NCI-H2171 (cell line): Measurements from ENCODE around the gene FNBP1.

Source experiments
- DNase-seq: peaks from one replicate; lab custom pipeline; 2025; lab: John Stamatoyannopoulos, UW

Gene FNBP1

GRCh38 chr9:130045725-130046450 is 2.9 kb upstream of the FNBP1 start:
- DNase-seq = no peak

GRCh38 chr9:130043654-130044623 is 950 bp upstream of the FNBP1 start:
- no peak for DNase-seq

- DNase-seq = no peak
Observed at GRCh38 chr9:130042406-130042884, 544 bp downstream of the FNBP1 start.

DNA sequence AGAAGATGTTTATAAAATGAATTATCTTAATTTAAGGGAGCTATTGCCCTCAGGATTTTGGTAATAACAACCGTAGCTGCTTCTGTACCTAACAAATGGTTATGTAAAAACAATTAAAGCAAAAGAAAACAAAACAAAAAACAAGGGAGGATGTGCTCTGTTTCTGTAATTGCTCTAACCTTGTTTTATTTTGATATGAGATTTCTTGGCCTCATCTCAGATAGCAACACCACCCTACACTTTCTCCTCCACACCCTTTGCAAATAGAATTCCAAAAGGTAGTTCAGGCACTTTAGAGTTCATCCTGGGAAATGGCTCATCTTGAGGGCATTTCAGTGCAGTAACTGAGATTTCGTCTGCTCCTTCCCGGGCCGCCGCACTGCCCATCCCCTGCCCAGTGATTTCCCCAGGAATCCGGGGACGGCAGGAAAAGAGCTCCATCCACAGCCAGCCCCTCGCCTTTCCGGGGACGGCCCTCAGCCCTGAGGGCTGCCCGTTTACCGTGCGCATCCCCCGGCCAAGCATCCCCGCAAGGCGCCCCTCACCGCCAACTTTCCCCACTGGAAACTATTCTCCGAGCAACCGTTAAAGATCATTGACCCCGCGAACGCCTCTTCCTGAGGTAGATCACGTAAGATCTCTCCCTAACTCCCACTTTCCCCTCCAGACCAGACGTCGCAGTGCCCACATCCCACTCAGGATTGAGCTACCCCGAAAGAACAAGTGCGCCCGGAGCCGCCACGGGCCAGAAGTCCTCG is 1.2 kb downstream of the FNBP1 start:
- no peak for DNase-seq

DNA sequence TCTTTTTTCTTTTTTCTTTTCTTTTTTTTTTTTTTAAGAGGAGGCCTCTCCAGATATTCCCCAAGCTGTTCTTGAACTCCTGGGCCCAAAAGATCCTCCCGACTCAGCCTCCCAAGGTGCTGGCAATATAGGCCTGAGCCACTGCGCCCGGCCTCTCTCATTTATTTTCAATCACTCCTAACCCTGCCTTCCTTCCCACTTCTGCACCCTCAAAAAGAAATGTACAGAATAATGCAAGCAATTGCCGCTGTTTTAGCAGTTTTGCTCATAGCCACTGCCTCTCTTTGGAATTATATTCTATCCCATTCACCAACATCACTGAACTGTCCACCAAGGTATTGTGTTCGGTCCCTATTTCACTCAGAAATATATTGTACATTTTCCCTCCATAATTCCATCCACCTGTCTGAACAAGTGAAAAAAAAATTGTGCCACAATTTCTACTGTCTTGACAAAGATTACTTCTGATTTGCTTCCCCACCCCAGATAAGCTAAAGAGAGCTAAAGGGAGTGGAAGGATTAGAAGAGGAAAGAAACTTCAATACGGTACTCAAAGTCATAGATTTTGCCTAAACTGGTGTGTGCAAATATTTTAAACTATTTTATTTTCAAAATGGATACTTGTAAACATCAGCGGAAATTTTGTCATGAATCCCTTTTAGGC is 1.9 kb downstream of the FNBP1 start:
- no peak for DNase-seq

DNA sequence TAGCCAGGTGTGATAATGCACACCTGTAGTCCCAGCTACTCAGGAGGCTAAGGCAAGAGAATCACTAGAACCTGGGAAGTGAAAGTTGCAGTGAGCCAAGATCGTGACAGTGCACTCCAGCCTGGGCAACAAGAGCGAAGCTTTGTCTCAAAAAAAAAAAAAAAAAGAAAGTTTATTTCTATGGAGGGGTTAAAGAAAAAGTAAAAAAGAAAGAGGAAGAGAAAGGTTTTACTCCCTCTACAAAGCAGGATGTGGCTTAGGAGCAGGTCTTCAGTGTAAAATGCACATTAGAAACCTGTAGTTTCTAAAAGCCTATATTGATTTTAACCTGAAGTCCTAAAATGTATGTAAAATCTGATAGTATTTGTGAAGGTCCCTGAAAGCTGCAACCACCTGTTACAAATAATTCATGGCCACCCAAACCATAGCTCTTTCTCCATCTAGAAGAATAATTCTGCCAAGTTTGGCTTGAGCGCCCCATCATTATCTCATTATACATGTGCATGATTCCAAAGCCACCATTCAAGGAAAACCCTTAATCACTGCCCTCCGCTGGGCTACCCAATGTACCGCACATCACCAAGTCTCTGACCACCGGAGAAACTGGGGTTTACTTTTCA is 3.4 kb downstream of the FNBP1 start:
- DNase-seq = no peak

DNA sequence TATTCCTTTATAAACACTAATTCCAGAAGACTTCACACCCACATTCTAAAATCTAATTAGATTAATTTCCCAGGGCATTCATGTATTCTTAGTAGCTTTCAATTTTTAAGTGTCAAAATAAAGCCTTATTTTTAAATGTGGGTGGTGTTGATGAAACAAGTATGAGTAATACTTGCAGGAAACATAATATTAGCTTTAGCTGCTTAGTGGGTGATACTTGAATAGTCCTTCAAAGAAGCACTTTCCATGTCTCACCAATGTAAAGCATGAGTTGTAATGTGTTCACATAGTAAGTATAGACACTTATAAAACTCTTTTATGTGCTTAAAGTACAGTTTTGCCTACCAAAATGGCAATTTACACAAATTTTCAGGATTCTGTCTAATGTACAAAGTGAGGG is 6.9 kb downstream of the FNBP1 start:
- DNase-seq = no peak

DNA sequence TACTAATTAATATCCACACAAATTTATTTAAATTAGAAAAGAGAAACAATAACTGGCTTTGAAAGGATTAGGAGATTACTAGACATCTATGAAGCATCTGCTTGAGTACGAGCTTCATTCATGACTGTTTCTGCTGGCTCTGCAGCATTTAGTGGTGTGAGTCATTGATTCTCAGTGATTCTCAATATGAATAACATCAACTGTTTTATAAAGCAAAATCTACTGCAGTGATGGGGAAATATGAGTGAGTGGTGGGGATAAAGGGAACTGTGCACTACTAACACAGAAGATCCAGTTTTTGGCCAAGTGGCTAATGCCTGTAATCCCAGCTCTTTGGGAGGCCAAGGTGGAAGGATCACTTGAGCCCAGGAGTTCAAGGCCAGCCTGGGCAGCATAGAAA is 8.4 kb downstream of the FNBP1 start:
- DNase-seq = no peak

DNA sequence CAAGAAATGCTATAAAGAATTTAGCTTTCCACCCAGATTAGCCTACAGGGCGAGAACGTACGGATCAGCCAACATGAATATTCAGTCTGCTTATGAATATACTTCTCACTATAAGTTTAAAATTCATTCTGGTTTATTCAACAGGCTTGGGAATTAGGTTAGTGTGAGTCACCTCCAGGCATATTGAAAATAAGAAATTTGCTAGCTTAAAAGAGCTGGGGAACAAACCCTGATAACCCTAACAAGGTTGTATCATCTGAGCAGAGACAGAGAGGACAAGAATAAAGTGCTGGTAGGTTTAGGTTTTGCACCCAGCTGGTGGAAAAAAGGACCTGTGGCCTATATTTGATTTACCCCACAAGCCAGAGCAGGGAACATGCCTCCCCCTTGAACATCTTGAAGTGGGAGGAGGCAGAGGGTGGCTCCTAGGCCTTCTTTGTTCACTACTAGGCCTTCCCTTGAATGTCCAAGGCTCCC is 12.3 kb downstream of the FNBP1 start:
- DNase-seq = no peak

DNA sequence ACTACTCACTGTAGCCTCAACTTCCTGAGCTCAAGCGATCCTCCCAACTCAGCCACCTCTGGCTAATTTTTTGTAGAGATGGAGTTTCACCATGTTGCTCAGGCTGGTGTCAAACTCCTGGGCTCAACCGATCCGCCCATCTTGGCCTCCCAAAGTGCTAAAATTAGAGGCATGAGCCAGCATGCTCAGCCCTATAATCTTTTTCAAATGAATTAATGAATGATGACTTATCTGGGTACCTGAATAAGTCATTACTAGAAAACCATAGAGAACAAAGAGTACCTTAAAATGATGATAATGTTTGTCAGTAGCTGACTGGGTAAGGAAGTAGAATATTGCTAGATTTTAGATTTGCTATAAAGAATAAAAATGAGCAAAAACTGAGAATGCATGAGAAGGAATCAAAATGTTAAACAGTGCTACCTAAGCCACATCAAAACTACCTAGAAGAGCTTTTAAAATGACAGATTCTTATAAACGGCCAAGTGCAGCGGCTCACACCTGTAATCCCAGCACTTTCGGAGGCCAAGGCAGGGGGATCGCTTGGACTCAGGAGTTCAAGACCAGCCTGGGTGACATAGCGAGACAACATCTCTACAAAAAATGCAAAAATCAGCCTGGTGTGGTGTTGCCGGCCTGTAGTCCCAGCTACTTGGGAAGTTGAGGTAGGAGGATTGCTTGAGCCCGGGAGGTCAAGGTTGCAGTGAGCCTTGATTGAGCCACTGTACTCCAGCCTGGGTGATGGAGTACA is 13.6 kb downstream of the FNBP1 start:
- no peak for DNase-seq

DNA sequence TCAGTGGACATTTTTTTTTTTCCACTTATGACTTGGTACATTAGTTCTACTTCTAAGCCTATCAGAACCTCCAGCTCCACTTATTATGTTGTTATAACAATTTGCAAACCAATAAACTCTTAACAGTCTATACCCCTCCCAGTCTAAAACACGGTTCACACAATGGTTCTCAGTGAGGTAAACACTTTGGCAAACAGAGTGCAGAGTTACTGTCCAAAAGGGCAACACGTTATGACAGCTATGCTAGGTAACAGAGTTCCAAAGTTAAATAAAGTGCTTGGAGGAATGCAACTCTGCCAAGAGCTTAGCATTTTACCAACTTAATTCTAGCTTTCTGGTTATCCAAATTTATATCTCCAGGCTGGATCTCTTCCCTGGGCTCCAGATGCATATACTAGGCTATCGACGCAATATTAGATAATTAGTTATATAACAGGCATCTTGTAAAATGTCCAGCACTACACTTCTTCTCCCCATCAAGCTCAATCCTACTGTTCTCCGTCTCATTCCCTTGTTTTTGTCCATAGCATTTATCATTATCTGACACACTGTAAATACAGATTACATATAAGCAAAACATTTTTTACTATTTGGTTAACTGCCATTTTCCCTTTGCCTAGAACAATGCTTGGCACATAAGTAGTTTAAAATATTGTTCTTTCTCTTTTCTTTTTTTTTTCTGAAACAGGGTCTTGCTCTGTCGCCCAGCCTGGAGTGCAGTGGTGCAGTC is 14.3 kb downstream of the FNBP1 start:
- no peak for DNase-seq

GRCh38 chr9:130027533-130028365 is 15.2 kb downstream of the FNBP1 start:
- no peak for DNase-seq

DNA sequence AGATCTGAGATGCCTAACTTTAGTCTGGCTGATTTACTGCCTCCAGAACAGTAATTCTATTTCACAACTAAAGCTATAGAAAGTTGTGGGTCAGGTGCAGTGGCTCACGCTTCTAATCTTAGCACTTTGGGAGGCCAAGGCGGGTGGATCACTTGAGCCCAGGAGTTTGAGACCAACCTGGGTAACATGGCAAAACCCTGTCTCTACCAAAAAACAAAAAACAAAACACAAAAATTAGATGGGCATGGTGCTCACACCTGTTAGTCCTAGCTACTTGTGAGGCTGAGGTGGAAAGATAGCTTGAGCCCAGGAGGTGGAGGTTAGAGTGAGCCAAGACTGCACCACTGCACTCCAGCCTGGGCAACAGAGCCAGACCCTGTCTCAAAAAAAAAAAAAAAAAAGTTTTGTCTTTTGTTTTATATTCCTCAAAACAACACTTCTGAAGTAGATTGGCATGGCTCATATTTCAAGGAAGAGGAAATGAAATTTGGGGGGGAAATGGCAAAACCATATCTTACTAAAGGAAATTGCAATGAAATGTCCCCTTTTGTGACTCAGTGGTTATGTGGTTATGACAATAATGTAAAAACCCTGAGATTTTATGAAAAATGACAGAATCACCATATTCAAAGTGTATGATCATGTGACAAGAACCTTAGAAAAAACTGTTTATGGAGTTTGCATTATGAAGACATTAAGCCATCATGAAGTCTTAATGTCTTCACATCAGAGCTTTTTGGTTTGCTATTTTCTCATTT is 16.2 kb downstream of the FNBP1 start:
- DNase-seq = no peak

- no peak for DNase-seq
Observed at GRCh38 chr9:130024597-130024994, 18.4 kb downstream of the FNBP1 start.

- DNase-seq = no peak
Observed at GRCh38 chr9:130023994-130024596, 18.9 kb downstream of the FNBP1 start.

DNA sequence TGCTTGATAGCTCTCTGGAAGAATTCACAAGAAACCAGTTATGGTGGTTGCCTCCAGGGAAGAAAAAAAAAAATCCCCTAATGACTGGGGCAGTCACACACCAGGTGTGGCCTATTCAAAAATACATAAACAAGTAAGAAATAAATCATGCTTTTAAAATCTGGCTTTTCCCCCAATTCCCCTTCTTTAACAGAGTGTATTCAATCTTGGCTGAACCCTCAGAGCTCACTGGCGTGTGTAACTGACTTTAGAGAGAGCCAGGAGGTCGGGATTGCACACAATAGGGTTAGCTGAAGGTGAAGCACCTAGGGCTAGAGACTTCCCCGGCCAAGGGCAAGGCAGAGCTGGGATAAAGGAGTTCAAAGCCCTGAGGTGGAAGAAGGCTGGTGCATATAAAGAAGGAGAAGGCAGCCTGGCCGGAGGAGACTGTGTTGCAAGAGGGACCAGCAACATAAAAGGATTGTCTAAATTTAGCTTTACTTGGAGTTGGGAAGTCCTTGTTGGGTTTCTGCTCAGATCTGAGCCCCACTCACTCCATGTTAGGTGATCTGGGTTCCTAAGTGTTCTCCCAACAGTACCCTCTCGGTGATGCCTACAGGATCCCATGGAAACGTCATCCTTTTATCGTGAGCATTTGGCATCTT is 19.7 kb downstream of the FNBP1 start:
- DNase-seq = no peak

GRCh38 chr9:130022566-130023143 is 20.3 kb downstream of the FNBP1 start:
- no peak for DNase-seq
